ENCODE measurements around the gene LRP1.

DNA sequence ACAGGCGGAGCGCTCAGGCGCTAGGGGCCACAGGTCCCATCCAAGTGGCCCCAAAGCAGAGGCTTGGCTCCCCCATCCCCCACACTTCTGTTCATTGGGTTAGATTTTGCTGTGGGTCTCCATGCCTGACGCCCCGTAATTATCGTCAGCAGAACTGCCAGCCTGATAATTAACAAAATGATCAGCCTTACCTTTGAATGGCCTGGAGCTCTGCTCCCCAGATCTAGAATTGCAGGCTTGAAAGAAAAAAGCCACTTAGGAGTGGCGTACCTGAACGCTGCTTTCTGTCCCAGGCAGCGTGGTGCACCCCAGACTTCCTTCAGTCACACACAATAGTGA lies 47.8 kb downstream of the LRP1 start:
- TF ChIP-seq, protein P1, sequence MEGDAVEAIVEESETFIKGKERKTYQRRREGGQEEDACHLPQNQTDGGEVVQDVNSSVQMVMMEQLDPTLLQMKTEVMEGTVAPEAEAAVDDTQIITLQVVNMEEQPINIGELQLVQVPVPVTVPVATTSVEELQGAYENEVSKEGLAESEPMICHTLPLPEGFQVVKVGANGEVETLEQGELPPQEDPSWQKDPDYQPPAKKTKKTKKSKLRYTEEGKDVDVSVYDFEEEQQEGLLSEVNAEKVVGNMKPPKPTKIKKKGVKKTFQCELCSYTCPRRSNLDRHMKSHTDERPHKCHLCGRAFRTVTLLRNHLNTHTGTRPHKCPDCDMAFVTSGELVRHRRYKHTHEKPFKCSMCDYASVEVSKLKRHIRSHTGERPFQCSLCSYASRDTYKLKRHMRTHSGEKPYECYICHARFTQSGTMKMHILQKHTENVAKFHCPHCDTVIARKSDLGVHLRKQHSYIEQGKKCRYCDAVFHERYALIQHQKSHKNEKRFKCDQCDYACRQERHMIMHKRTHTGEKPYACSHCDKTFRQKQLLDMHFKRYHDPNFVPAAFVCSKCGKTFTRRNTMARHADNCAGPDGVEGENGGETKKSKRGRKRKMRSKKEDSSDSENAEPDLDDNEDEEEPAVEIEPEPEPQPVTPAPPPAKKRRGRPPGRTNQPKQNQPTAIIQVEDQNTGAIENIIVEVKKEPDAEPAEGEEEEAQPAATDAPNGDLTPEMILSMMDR (IDR thresholded peaks at IDR 0.05) = no peak
- TF ChIP-seq POLR2AphosphoS5 (IDR thresholded peaks at IDR 0.05) = no peak
- no peak for TF ChIP-seq POLR2A (IDR thresholded peaks at IDR 0.05)
- TF ChIP-seq EP300 (IDR thresholded peaks at IDR 0.05) = no peak
